Neural progenitor cell (in vitro differentiated cells): ENCODE results near the gene CLIP4. TPM values are rescaled to one million over a fixed set of nuclear protein-coding genes. Genes with fewer than 3 reads are reported as not detected.
"Not testable (repeated sequence)": the region's sequence is repeated elsewhere in the genome, so short reads cannot be mapped to it uniquely, and the experiment has no call there.

Experiments
- DNase-seq: peaks from one replicate; pipeline ENCODE4 v3.0.0-alpha.2; 2016; ENCODE audit warnings: low spot score
- H2AFZ ChIP-seq: fragments of 200-600 bp; sonication (generic); replicated peaks from 2 replicates; pipeline ENCODE4 v1.6.1; 2016; ENCODE audit warnings: antibody characterized with exemption
- H3F3A ChIP-seq: fragments of 200-600 bp; sonication (generic); 2 replicates; pipeline ENCODE4 v1.6.1; 2016; ENCODE audit warnings: antibody characterized with exemption, low read depth
- H3K27ac ChIP-seq: fragments of 200-600 bp; sonication (generic); 2 replicates; pipeline ENCODE4 v1.5.1; 2016; ENCODE audit warnings: mild to moderate bottlenecking
- H3K27me3 ChIP-seq: fragments of 200-600 bp; sonication (generic); 2 replicates; pipeline ENCODE4 v1.6.1; 2016; ENCODE audit warnings: mild to moderate bottlenecking, moderate library complexity
- H3K36me3 ChIP-seq: fragments of 200-600 bp; sonication (generic); 2 replicates; pipeline ENCODE4 v1.5.1; 2016
- H3K4me1 ChIP-seq: fragments of 200-600 bp; sonication (generic); 2 replicates; pipeline ENCODE4 v1.6.1; 2016; ENCODE audit warnings: mixed run types
- H3K4me2 ChIP-seq: fragments of 200-600 bp; sonication (generic); 2 replicates; pipeline ENCODE4 v1.6.1; 2016
- H3K4me3 ChIP-seq: fragments of 200-600 bp; sonication (generic); 2 replicates; pipeline ENCODE4 v1.5.1; 2016
- H3K79me2 ChIP-seq: fragments of 200-600 bp; sonication (generic); 2 replicates; pipeline ENCODE4 v1.6.1; 2016; ENCODE audit warnings: low read depth
- H3K9ac ChIP-seq: fragments of 200-600 bp; sonication (generic); 2 replicates; pipeline ENCODE4 v1.6.1; 2016
- H3K9me3 ChIP-seq: fragments of 200-600 bp; sonication (generic); 2 replicates; pipeline ENCODE4 v1.5.1; 2016; ENCODE audit warnings: low read depth
- H4K20me1 ChIP-seq: fragments of 200-600 bp; sonication (generic); 2 replicates; pipeline ENCODE4 v1.6.1; 2016; ENCODE audit warnings: low read depth
- H3K27ac Mint-ChIP-seq: 3 replicates; pipeline ENCODE4 v1.8.0; 2021; ENCODE audit warnings: mixed read lengths
- H3K27me3 Mint-ChIP-seq: 2 replicates; pipeline ENCODE4 v1.8.0; 2022; ENCODE audit warnings: low read depth, mild to moderate bottlenecking, inconsistent platforms, moderate library complexity, mixed read lengths; ENCODE audit not compliant: insufficient read depth
- H3K36me3 Mint-ChIP-seq: 3 replicates; pipeline ENCODE4 v1.8.0; 2021; ENCODE audit warnings: mixed read lengths
- H3K4me1 Mint-ChIP-seq: 3 replicates; pipeline ENCODE4 v1.8.0; 2021; ENCODE audit warnings: mixed read lengths
- H3K4me3 Mint-ChIP-seq: 3 replicates; pipeline ENCODE4 v1.8.0; 2021; ENCODE audit warnings: mild to moderate bottlenecking, moderate library complexity, mixed read lengths
- H3K9me3 Mint-ChIP-seq: 3 replicates; pipeline ENCODE4 v1.8.0; 2020; ENCODE audit warnings: mixed read lengths
- EZH2 ChIP-seq: fragments of 200-600 bp; sonication (generic); IDR thresholded peaks from 2 replicates; pipeline ENCODE4 v1.6.1; 2017; ENCODE audit warnings: antibody characterized with exemption, mild to moderate bottlenecking, moderate library complexity
- EZH2phosphoT487 ChIP-seq: fragments of 200-600 bp; sonication (generic); IDR thresholded peaks from 2 replicates; pipeline ENCODE4 v1.6.1; 2017; ENCODE audit warnings: antibody characterized with exemption
- total RNA-seq: library from RNA; depleted of rRNA; stranded (reverse); fragments of >200 nt; gene quantifications from 2 replicates; pipeline ENCODE4 v1.2.3, GENCODE V29; 2015; ENCODE audit warnings: low replicate concordance
- TF ChIP-seq, protein P1 (sequence below): fragments of 200-600 bp; sonication (generic); IDR thresholded peaks from 2 replicates; pipeline ENCODE4 v1.5.1; 2017; ENCODE audit warnings: antibody characterized with exemption, mild to moderate bottlenecking

Gene CLIP4
- total RNA-seq, 1 donor from 2014 or later: 2.1 TPM

DNA sequence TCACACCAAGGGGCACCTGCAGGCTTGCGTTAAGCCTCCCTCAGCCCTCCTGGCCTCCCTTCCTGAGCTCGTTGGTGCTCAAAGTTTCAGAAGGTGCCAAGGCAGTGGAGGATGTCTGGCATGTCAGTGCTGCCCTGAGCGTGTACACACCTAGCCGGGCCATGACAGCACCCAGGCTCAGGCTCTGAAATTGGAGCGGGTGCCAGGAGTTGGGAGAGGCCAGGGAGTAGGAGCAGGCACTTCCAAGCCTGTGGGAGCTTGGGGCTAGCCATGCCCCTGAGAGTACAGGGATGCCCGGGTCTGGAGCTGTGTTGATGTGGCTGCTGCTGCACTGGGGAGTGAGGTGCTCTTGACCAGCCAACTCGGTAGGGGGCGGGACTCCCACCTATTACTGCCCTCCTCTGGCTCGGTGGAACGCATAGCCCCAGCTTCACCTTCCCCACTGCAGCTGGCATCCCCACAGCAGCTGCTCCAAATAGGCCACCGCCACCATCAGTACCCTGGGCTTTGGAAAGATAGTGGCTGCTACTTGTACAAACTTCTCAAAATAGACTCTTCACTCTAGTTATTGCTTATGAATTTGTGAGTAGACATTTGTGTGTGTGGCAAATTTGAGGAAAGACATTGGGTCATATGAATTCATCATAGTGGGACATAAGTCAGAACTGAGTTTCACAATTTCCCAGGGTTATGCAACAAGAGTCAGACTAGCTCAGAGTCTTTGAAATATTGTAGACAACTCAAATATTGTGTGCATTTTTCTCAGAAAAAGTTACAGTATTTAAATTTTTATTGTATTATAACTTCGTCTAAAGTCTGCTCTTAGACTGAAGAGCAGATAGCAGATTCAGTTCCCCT is 34.1 kb upstream of the CLIP4 start:
- H3K9me3 Mint-ChIP-seq: peaks cover 15% of the 10 kb centered on the region
- H3K4me3 Mint-ChIP-seq: no peak overlapping the region
- no peaks in the 10 kb centered on the region for H3K27me3 Mint-ChIP-seq
- Histone ChIP-seq H3K79me2 (no peaks in the 10 kb centered on the region), H3F3A (peaks cover 6% of the 10 kb centered on the region), H3K4me3 (no peak overlapping the region), H3K4me2 (no peak overlapping the region), H3K36me3 (no peaks in the 10 kb centered on the region), H3K4me1 (peaks cover 3% of the 10 kb centered on the region), H2AFZ (no peak overlapping the region), H3K27ac (no peak overlapping the region), H4K20me1 (no peaks in the 10 kb centered on the region), H3K9me3 (no peaks in the 10 kb centered on the region), H3K27me3 (no peaks in the 10 kb centered on the region), H3K9ac (no peak overlapping the region)
- TF ChIP-seq EZH2phosphoT487: no peak
- no peak for TF ChIP-seq EZH2
- TF ChIP-seq, protein P1, sequence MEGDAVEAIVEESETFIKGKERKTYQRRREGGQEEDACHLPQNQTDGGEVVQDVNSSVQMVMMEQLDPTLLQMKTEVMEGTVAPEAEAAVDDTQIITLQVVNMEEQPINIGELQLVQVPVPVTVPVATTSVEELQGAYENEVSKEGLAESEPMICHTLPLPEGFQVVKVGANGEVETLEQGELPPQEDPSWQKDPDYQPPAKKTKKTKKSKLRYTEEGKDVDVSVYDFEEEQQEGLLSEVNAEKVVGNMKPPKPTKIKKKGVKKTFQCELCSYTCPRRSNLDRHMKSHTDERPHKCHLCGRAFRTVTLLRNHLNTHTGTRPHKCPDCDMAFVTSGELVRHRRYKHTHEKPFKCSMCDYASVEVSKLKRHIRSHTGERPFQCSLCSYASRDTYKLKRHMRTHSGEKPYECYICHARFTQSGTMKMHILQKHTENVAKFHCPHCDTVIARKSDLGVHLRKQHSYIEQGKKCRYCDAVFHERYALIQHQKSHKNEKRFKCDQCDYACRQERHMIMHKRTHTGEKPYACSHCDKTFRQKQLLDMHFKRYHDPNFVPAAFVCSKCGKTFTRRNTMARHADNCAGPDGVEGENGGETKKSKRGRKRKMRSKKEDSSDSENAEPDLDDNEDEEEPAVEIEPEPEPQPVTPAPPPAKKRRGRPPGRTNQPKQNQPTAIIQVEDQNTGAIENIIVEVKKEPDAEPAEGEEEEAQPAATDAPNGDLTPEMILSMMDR: no peak
- DNase-seq: no peak
- H3K36me3 Mint-ChIP-seq: no peaks in the 10 kb centered on the region
- no peak overlapping the region for H3K27ac Mint-ChIP-seq
- peaks cover 9% of the 10 kb centered on the region for H3K4me1 Mint-ChIP-seq

DNA sequence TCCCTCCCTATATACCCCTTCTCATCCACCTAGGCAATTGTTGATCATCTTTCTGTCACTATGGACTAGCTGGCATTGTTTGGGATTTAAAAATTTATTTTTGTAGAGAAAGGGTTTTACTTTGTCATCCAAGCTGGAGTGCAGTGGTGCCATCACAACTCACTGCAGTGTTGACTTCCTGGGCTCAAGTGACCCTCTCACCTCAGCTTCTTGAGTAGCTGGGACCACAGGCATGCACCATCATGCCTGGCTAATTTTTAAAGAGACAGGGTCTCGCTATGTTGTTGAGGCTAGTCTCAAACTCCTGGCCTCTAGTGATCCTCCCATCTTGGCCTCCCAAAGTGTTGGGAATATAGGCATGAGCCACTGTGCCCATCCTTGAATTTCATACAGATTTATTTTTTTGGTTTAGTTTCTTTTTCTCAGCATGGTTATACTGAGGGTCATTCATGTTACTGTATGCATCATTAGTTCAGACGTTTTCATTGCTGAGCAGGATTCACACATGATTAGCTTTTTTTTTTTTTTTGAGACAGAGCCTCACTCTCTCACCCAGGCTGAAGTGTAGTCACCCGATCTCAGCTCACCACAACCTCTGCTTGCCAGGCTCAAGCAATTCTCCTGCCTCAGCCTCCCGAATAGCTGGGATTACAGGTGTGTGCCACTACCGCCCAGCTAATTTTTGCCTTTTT is 32.3 kb upstream of the CLIP4 start:
- H3K27me3 ChIP-seq: no peaks in the 10 kb centered on the region
- no peaks in the 10 kb centered on the region for H4K20me1 ChIP-seq
- H3K9me3 Mint-ChIP-seq: peaks cover 9% of the 10 kb centered on the region
- DNase-seq: no peak
- no peaks in the 10 kb centered on the region for H3K36me3 ChIP-seq
- H3K9me3 ChIP-seq: no peaks in the 10 kb centered on the region
- no peak overlapping the region for H3K27ac Mint-ChIP-seq
- H3K4me3 Mint-ChIP-seq: no peak overlapping the region
- H3K36me3 Mint-ChIP-seq: no peaks in the 10 kb centered on the region
- TF ChIP-seq, protein P1: no peak
- H2AFZ ChIP-seq: no peak overlapping the region
- peaks cover 6% of the 10 kb centered on the region for H3F3A ChIP-seq
- H3K27me3 Mint-ChIP-seq: no peaks in the 10 kb centered on the region
- H3K9ac ChIP-seq: no peak overlapping the region
- H3K4me1 Mint-ChIP-seq: no peaks in the 10 kb centered on the region
- no peak overlapping the region for H3K4me3 ChIP-seq
- H3K4me2 ChIP-seq: no peak overlapping the region
- no peaks in the 10 kb centered on the region for H3K79me2 ChIP-seq
- H3K4me1 ChIP-seq: no peaks in the 10 kb centered on the region
- no peak overlapping the region for H3K27ac ChIP-seq

DNA sequence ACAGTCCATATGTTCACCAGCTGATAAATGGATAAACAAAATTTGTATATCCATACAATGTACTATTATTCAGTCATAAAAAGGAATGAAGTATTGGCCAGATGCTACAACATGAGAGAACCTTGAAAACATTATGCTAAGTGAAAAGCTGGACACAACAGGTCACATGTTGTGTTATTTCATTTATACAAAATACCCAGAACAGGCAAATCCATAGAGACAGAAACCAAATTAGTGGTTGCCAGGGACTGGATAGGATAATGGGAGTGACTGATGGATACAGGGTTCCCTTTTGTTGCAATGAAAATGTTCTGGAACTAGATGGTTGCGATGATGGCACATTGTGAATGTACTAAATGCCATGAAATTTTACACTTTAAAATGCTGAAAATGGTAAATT is 30.7 kb upstream of the CLIP4 start:
- H3K36me3 Mint-ChIP-seq: no peaks in the 10 kb centered on the region
- no peaks in the 10 kb centered on the region for H3K9me3 ChIP-seq
- H3K4me3 Mint-ChIP-seq: no peak overlapping the region
- no peaks in the 10 kb centered on the region for H4K20me1 ChIP-seq
- H3F3A ChIP-seq: peaks cover 6% of the 10 kb centered on the region
- H3K27ac Mint-ChIP-seq: no peak overlapping the region
- no peaks in the 10 kb centered on the region for H3K36me3 ChIP-seq
- no peaks in the 10 kb centered on the region for H3K27me3 ChIP-seq
- H3K4me1 ChIP-seq: no peaks in the 10 kb centered on the region
- no peaks in the 10 kb centered on the region for H3K4me1 Mint-ChIP-seq
- H3K4me2 ChIP-seq: no peak overlapping the region
- H2AFZ ChIP-seq: no peak overlapping the region
- H3K79me2 ChIP-seq: no peaks in the 10 kb centered on the region
- no peak overlapping the region for H3K9ac ChIP-seq
- peaks cover 2% of the 10 kb centered on the region for H3K27me3 Mint-ChIP-seq
- no peak for TF ChIP-seq EZH2phosphoT487
- TF ChIP-seq EZH2: no peak
- TF ChIP-seq, protein P1: no peak
- H3K27ac ChIP-seq: no peak overlapping the region
- H3K9me3 Mint-ChIP-seq: peaks cover 7% of the 10 kb centered on the region
- no peak overlapping the region for H3K4me3 ChIP-seq
- no peak for DNase-seq

DNA sequence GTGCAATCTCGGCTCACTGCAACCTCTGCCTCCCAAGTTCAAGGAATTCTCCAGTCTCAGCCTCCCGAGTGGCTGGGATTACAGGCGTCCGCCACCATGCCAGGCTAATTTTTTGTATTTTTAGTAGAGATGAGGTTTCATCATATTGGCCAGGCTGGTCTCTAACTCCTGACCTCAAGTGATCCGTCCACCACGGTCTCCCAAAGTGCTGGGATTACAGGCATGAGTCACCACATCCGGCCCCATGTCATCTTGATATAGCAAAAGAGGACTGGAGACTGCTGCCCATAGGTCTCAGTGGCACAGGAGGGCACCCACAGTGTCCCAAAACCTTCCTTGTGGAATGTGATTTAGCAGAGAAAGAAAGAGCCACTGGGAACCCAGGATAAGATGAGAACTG is 24.9 kb upstream of the CLIP4 start:
- not testable (repeated sequence) for H4K20me1 ChIP-seq, H3K36me3 Mint-ChIP-seq, H3K27ac ChIP-seq, H3K27me3 Mint-ChIP-seq, H3K27ac Mint-ChIP-seq, H3K79me2 ChIP-seq, H3K27me3 ChIP-seq, H3K4me1 Mint-ChIP-seq, H2AFZ ChIP-seq, H3K4me3 Mint-ChIP-seq, H3K9me3 ChIP-seq, H3K9me3 Mint-ChIP-seq, H3K9ac ChIP-seq, H3K4me2 ChIP-seq, H3K4me3 ChIP-seq, H3K36me3 ChIP-seq, DNase-seq, H3F3A ChIP-seq
- peaks cover 10% of the 10 kb centered on the region for H3K4me1 ChIP-seq
